HL-60/S4 (cell line): Measurements from ENCODE around the gene DGKI.
"Not testable (repeated sequence)": the region's sequence is repeated elsewhere in the genome, so short reads cannot be mapped to it uniquely, and the experiment has no call there.

ENCODE experiments used
- in situ Hi-C: fragments of 300-500 bp; cut with MboI; formaldehyde crosslinking; loops from 2 replicates; pipeline ENCODE4 v1.14.3; 2022; ENCODE audit warnings: low sequenced_read_pairs

Gene DGKI

GRCh38 chr7:137836541-137836940 is 10.2 kb downstream of the DGKI start:
- in situ Hi-C loops: no loop called here

GRCh38 chr7:137836113-137836509 is 10.7 kb downstream of the DGKI start:
- in situ Hi-C loops: no loop called here

- in situ Hi-C loops: no loop called here
Observed at GRCh38 chr7:137835486-137836112, 11.2 kb downstream of the DGKI start.

GRCh38 chr7:137834552-137834951 is 12.2 kb downstream of the DGKI start:
- in situ Hi-C loops: no loop called here

- in situ Hi-C loops: not testable (repeated sequence)
Observed at GRCh38 chr7:137832990-137833389, 13.8 kb downstream of the DGKI start.

GRCh38 chr7:137832382-137832781 is 14.4 kb downstream of the DGKI start:
- in situ Hi-C loops: no loop called here

- in situ Hi-C loops: not testable (repeated sequence)
Observed at GRCh38 chr7:137831555-137831954, 15.2 kb downstream of the DGKI start.

- in situ Hi-C loops: no loop called here
Observed at GRCh38 chr7:137829337-137829992, 17.3 kb downstream of the DGKI start.

GRCh38 chr7:137828456-137828855 is 18.3 kb downstream of the DGKI start:
- in situ Hi-C loops: no loop called here

GRCh38 chr7:137825489-137825888 is 21.3 kb downstream of the DGKI start:
- in situ Hi-C loops: no loop called here

- in situ Hi-C loops: no loop called here
Observed at GRCh38 chr7:137820677-137821420, 25.9 kb downstream of the DGKI start.

- in situ Hi-C loops: no loop called here
Observed at GRCh38 chr7:137820156-137820555, 26.6 kb downstream of the DGKI start.

- in situ Hi-C loops: no loop called here
Observed at GRCh38 chr7:137818036-137818435, 28.7 kb downstream of the DGKI start.

- in situ Hi-C loops: no loop called here
Observed at GRCh38 chr7:137816696-137817320, 30.0 kb downstream of the DGKI start.

GRCh38 chr7:137813541-137813940 is 33.2 kb downstream of the DGKI start:
- in situ Hi-C loops: no loop called here

GRCh38 chr7:137810248-137810647 is 36.5 kb downstream of the DGKI start:
- in situ Hi-C loops: no loop called here

- in situ Hi-C loops: no loop called here
Observed at GRCh38 chr7:137804836-137805235, 41.9 kb downstream of the DGKI start.

- in situ Hi-C loops: no loop called here
Observed at GRCh38 chr7:137801491-137801890, 45.3 kb downstream of the DGKI start.

- in situ Hi-C loops: no loop called here
Observed at GRCh38 chr7:137801003-137801402, 45.8 kb downstream of the DGKI start.

GRCh38 chr7:137798073-137798763 is 48.6 kb downstream of the DGKI start:
- in situ Hi-C loops: no loop called here

- in situ Hi-C loops: no loop called here
Observed at GRCh38 chr7:137795211-137795610, 51.6 kb downstream of the DGKI start.
